Measurements from ENCODE around the gene KHDC1.

The KHDC1 gene

DNA sequence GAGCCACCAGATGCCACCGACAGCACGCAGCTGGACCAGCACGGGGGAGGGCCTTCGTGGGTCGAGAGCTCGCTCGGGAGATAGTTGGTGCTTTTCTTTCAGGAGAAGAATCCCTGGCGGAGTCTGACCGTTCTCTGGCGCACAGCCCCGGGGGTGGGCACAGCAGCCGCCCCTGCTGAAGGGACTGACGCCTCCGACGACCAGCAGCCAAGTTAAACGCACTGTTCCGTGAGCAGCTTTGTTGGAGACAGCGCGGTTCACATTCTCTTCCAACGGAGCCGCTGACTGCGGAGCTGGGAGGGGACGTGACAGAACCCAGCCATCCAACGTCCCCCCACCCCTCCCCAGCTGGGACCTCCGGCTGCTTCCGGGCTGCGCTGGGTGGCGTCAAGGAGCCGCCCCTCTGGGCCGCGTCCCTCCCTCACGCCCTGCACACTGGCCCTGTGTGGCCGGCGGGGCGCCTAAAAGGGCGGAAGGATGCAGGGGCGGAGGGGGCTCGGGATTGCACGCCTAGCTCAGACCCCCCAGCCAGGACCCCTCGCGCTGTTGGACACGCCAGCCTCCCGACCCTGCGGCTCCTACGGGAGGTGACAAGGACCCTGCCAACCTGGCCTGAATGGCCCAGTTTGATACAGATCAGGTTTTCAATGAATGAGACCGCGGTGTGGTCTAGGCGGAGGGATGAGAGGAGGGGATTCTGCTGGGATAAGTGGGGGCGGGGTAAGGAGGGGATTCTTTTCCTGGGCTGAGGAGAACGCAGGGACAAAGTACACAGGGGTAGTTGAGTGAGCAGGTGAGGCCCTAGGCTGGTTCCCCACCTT, 36.4 kb upstream of the KHDC1 start:
- H3K9me3 ChIP-seq (ENCODE audit: insufficient read depth, low read length), result no peaks in the 10 kb centered on the region
- no peaks in the 10 kb centered on the region for H3K27me3 ChIP-seq (ENCODE audit: low read length)
- no peak for TF ChIP-seq EZH2phosphoT487 (conservative IDR thresholded peaks at IDR 0.05; ENCODE audit: low read length)
- TF ChIP-seq, protein P1, sequence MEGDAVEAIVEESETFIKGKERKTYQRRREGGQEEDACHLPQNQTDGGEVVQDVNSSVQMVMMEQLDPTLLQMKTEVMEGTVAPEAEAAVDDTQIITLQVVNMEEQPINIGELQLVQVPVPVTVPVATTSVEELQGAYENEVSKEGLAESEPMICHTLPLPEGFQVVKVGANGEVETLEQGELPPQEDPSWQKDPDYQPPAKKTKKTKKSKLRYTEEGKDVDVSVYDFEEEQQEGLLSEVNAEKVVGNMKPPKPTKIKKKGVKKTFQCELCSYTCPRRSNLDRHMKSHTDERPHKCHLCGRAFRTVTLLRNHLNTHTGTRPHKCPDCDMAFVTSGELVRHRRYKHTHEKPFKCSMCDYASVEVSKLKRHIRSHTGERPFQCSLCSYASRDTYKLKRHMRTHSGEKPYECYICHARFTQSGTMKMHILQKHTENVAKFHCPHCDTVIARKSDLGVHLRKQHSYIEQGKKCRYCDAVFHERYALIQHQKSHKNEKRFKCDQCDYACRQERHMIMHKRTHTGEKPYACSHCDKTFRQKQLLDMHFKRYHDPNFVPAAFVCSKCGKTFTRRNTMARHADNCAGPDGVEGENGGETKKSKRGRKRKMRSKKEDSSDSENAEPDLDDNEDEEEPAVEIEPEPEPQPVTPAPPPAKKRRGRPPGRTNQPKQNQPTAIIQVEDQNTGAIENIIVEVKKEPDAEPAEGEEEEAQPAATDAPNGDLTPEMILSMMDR (IDR thresholded peaks at IDR 0.05; ENCODE audit: insufficient read depth, low read length, poor library complexity, severe bottlenecking), result no peak
- peaks cover 17% of the 10 kb centered on the region for H4K20me1 ChIP-seq (ENCODE audit: low read depth, low read length)
- H3K79me2 ChIP-seq (ENCODE audit: insufficient read depth, low read length), result peaks cover 93% of the 10 kb centered on the region
- no peak overlapping the region for H2AFZ ChIP-seq (ENCODE audit: low read depth, low read length, severe bottlenecking)
- H3K9me2 ChIP-seq (replicated peaks; ENCODE audit: insufficient read depth, low read length), result no peaks in the 10 kb centered on the region
- no peak overlapping the region for H3K9ac ChIP-seq (ENCODE audit: low read length)
- no peak overlapping the region for H3K4me3 ChIP-seq (ENCODE audit: insufficient read depth, low read length, poor library complexity, severe bottlenecking)
- H3K36me3 ChIP-seq (ENCODE audit: low read length), result peaks cover 21% of the 10 kb centered on the region; the same call in 1 of the 2 replicates
- H3K4me2 ChIP-seq (ENCODE audit: low read depth, low read length, poor library complexity, severe bottlenecking), result no peak overlapping the region
- peaks cover 13% of the 10 kb centered on the region; the same call in 1 of the 2 replicates for H3F3A ChIP-seq (ENCODE audit: insufficient read depth)
- no peak overlapping the region for H3K27ac ChIP-seq (ENCODE audit: low read depth, low read length)

DNA sequence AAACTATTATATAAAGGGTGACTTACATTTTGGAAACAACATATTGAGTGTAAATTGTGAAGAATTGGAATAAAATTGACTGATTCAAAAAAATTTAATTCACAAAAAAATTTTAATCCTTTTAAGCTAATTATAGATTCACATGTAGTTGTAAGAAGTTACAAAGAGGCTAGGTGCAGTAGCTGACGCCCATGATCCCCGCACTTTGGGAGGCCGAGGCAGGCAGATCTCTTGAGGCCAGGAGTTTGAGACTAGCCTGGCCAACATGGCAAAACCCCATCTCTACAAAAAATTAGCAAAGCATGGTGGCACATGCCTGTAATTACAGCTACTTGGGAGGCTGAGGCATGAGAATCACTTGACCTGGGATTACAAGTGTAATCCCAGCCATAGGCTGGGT, 30.3 kb upstream of the KHDC1 start:
- Histone ChIP-seq H3K9me2 (replicated peaks; ENCODE audit: insufficient read depth, low read length) (no peaks in the 10 kb centered on the region), H3K79me2 (ENCODE audit: insufficient read depth, low read length) (peaks cover 63% of the 10 kb centered on the region), H3K4me3 (ENCODE audit: insufficient read depth, low read length, poor library complexity, severe bottlenecking) (no peak overlapping the region), H3K4me2 (ENCODE audit: low read depth, low read length, poor library complexity, severe bottlenecking) (no peak overlapping the region), H3K36me3 (ENCODE audit: low read length) (peaks cover 21% of the 10 kb centered on the region; the same call in 1 of the 2 replicates), H3K9ac (ENCODE audit: low read length) (no peak overlapping the region), H4K20me1 (ENCODE audit: low read depth, low read length) (peaks cover 10% of the 10 kb centered on the region; the same call in 1 of the 2 replicates), H2AFZ (ENCODE audit: low read depth, low read length, severe bottlenecking) (no peak overlapping the region), H3K27me3 (ENCODE audit: low read length) (no peaks in the 10 kb centered on the region), H3F3A (ENCODE audit: insufficient read depth) (peaks cover 8% of the 10 kb centered on the region; the same call in 1 of the 2 replicates), H3K27ac (ENCODE audit: low read depth, low read length) (no peak overlapping the region), H3K9me3 (ENCODE audit: insufficient read depth, low read length) (no peaks in the 10 kb centered on the region)
- TF ChIP-seq, protein P1 (IDR thresholded peaks at IDR 0.05; ENCODE audit: insufficient read depth, low read length, poor library complexity, severe bottlenecking), result no peak
- no peak for TF ChIP-seq EZH2phosphoT487 (conservative IDR thresholded peaks at IDR 0.05; ENCODE audit: low read length)

DNA sequence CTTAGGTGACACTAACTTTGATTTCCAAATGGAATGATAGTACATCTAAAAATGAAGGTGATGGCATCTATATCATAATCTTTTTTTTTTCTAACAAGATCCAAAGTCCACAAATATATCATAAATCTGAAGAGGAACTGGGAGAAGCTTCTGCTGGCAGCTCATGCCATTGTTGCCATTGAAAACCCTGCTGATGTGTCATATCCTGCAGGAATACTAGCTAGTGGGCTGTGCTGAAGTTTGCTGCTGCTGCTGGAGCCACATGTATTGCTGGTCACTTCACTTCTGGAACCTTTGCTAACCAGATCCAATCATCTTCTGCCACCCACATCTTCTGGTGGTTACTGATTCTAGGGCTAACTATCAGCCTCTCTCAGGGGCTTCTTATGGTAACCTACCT, 27.4 kb upstream of the KHDC1 start:
- H3K4me2 ChIP-seq (ENCODE audit: low read depth, low read length, poor library complexity, severe bottlenecking), result no peak overlapping the region
- no peak overlapping the region for H3K9ac ChIP-seq (ENCODE audit: low read length)
- H3K36me3 ChIP-seq (ENCODE audit: low read length), result peaks cover 9% of the 10 kb centered on the region; the same call in 1 of the 2 replicates
- H3K27ac ChIP-seq (ENCODE audit: low read depth, low read length), result no peak overlapping the region
- H3K4me3 ChIP-seq (ENCODE audit: insufficient read depth, low read length, poor library complexity, severe bottlenecking), result no peak overlapping the region
- H3F3A ChIP-seq (ENCODE audit: insufficient read depth), result peaks cover 8% of the 10 kb centered on the region; the same call in 1 of the 2 replicates
- no peaks in the 10 kb centered on the region for H3K9me2 ChIP-seq (replicated peaks; ENCODE audit: insufficient read depth, low read length)
- H4K20me1 ChIP-seq (ENCODE audit: low read depth, low read length), result 0 out of 2 replicates have a peak, but pooled peaks cover 4% of the 10 kb centered on the region
- peaks cover 56% of the 10 kb centered on the region for H3K79me2 ChIP-seq (ENCODE audit: insufficient read depth, low read length)
- H3K27me3 ChIP-seq (ENCODE audit: low read length), result no peaks in the 10 kb centered on the region
- H2AFZ ChIP-seq (ENCODE audit: low read depth, low read length, severe bottlenecking), result no peak overlapping the region
- no peaks in the 10 kb centered on the region for H3K9me3 ChIP-seq (ENCODE audit: insufficient read depth, low read length)
- TF ChIP-seq, protein P1 (IDR thresholded peaks at IDR 0.05; ENCODE audit: insufficient read depth, low read length, poor library complexity, severe bottlenecking), result no peak
- no peak for TF ChIP-seq EZH2phosphoT487 (conservative IDR thresholded peaks at IDR 0.05; ENCODE audit: low read length)
